HG02798 (cell line): ENCODE data around the gene PARVG.

Source experiments
- ATAC-seq: cut with Tn5 transposase; IDR thresholded peaks from one replicate; pipeline ENCODE4 v1.9.1; 2021; ENCODE audit warnings: mild to moderate bottlenecking; ENCODE audit not compliant: unreplicated experiment, poor library complexity

The PARVG gene

GRCh38 chr22:44192816-44193534 lies 12.2 kb downstream of the PARVG start:
- no peak for ATAC-seq

GRCh38 chr22:44193535-44193891 lies 12.8 kb downstream of the PARVG start:
- no peak for ATAC-seq

- ATAC-seq = no peak
These were observed 13.8 kb downstream of the PARVG start for GRCh38 chr22:44194569-44194968.

GRCh38 chr22:44195189-44195871 lies 14.6 kb downstream of the PARVG start:
- no peak for ATAC-seq

- ATAC-seq = no peak
These were observed 15.5 kb downstream of the PARVG start for GRCh38 chr22:44196241-44196640.

GRCh38 chr22:44196731-44197131 lies 16.0 kb downstream of the PARVG start:
- ATAC-seq = no peak

- no peak for ATAC-seq
These were observed 16.5 kb downstream of the PARVG start for GRCh38 chr22:44197271-44197670.

- ATAC-seq = no peak
These were observed 18.4 kb downstream of the PARVG start for GRCh38 chr22:44199164-44199563.

- ATAC-seq = no peak
These were observed 19.1 kb downstream of the PARVG start for GRCh38 chr22:44199866-44200265.

- ATAC-seq = no peak
These were observed 19.7 kb downstream of the PARVG start for GRCh38 chr22:44200451-44200850.

- ATAC-seq = no peak
These were observed 20.3 kb downstream of the PARVG start for GRCh38 chr22:44200855-44201550.

- no peak for ATAC-seq
These were observed 20.9 kb downstream of the PARVG start for GRCh38 chr22:44201665-44202064.

GRCh38 chr22:44202261-44202789 lies 21.6 kb downstream of the PARVG start:
- no peak for ATAC-seq

GRCh38 chr22:44203203-44203602 lies 22.5 kb downstream of the PARVG start:
- ATAC-seq = no peak

- no peak for ATAC-seq
These were observed 24.2 kb downstream of the PARVG start for GRCh38 chr22:44204739-44205515.

- no peak for ATAC-seq
These were observed 25.0 kb downstream of the PARVG start for GRCh38 chr22:44205516-44206329.

- no peak for ATAC-seq
These were observed 25.6 kb downstream of the PARVG start for GRCh38 chr22:44206330-44206645.

GRCh38 chr22:44206696-44207095 lies 26.0 kb downstream of the PARVG start:
- ATAC-seq = no peak

GRCh38 chr22:44207173-44207980 lies 26.7 kb downstream of the PARVG start:
- no peak for ATAC-seq
